Upper lobe of right lung (tissue), 1 donor: ENCODE measurements around the gene FATE1. TPM values are rescaled to one million over a fixed set of nuclear protein-coding genes. Genes with fewer than 3 reads are reported as not detected.

Source experiments
- ATAC-seq: fragments of 200-7000 bp; cut with Tn5 transposase; one replicate; pipeline ENCODE4 v1.9.1; 2020; ENCODE audit warnings: mild to moderate bottlenecking, moderate library complexity
- DNase-seq: peaks from one replicate; pipeline ENCODE4 v3.0.0-alpha.2; 2020
- H3K27ac ChIP-seq: fragments of 200-600 bp; one replicate; pipeline ENCODE4 v1.8.0; 2022
- H3K27me3 ChIP-seq: fragments of 200-600 bp; one replicate; pipeline ENCODE4 v1.8.0; 2022; ENCODE audit warnings: mild to moderate bottlenecking
- H3K36me3 ChIP-seq: fragments of 200-600 bp; one replicate; pipeline ENCODE4 v1.8.0; 2022
- H3K4me1 ChIP-seq: fragments of 200-600 bp; one replicate; pipeline ENCODE4 v1.8.0; 2022
- H3K4me3 ChIP-seq: fragments of 200-600 bp; one replicate; pipeline ENCODE4 v1.8.0; 2022; ENCODE audit warnings: mild to moderate bottlenecking
- H3K9me3 ChIP-seq: fragments of 200-600 bp; one replicate; pipeline ENCODE4 v1.8.0; 2022
- intact Hi-C: fragments of 100-400 bp; cut with DNase I; formaldehyde crosslinking; loops from one replicate; pipeline ENCODE4 v1.11.0; 2022
- total RNA-seq: library from RNA; stranded (reverse); fragmentation: NEBNext Ultra II Directional; extraction: Animal tissue kit (Norgen Biotek cat#: 25700); gene quantifications from one replicate; pipeline ENCODE4 v1.2.1, GENCODE V29; 2021
- TF ChIP-seq, protein P1 (sequence below): fragments of 200-600 bp; IDR thresholded peaks from one replicate; pipeline ENCODE4 v1.8.0; 2022; ENCODE audit warnings: antibody characterized with exemption
- donor health status: DM: no; HTN: yes; CAD: no; lungs with severe emphysema.

Gene FATE1
- total RNA-seq, 1 donor from 2014 or later: not detected

- no peaks in the 10 kb centered on the region for H3K9me3 ChIP-seq
- no peak overlapping the region for H3K4me3 ChIP-seq
- DNase-seq (no peak), ATAC-seq (no peak)
- intact Hi-C loops: no loop called here
- H3K36me3 ChIP-seq: no peaks in the 10 kb centered on the region
- H3K4me1 ChIP-seq: no peaks in the 10 kb centered on the region
- TF ChIP-seq, protein P1, sequence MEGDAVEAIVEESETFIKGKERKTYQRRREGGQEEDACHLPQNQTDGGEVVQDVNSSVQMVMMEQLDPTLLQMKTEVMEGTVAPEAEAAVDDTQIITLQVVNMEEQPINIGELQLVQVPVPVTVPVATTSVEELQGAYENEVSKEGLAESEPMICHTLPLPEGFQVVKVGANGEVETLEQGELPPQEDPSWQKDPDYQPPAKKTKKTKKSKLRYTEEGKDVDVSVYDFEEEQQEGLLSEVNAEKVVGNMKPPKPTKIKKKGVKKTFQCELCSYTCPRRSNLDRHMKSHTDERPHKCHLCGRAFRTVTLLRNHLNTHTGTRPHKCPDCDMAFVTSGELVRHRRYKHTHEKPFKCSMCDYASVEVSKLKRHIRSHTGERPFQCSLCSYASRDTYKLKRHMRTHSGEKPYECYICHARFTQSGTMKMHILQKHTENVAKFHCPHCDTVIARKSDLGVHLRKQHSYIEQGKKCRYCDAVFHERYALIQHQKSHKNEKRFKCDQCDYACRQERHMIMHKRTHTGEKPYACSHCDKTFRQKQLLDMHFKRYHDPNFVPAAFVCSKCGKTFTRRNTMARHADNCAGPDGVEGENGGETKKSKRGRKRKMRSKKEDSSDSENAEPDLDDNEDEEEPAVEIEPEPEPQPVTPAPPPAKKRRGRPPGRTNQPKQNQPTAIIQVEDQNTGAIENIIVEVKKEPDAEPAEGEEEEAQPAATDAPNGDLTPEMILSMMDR: no peak
- no peaks in the 10 kb centered on the region for H3K27me3 ChIP-seq
- H3K27ac ChIP-seq: no peak overlapping the region
These were observed 14.8 kb upstream of the FATE1 start for GRCh38 chrX:151701071-151701470.

DNA sequence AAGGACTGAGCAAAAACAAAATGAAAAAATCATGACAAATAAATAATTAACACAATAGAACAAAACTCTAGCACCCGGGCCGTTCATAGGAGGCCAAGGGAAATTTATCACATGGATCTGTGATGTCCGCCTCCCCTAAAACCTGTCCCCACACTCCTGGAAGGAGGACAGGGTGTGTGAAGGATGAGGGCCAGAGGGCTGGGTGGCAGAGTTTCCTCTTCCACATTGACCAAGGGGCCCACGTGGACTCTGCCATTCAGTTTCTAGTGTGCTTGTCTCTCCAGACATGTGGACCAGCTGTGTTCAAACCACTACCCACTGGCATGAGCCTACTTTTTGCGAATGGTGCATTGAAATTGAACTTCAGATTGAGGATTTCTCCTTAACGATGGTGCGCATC lies 14.3 kb upstream of the FATE1 start:
- Histone ChIP-seq H3K9me3 (no peaks in the 10 kb centered on the region), H3K36me3 (no peaks in the 10 kb centered on the region), H3K27me3 (no peaks in the 10 kb centered on the region), H3K4me3 (no peak overlapping the region), H3K27ac (no peak overlapping the region), H3K4me1 (no peaks in the 10 kb centered on the region)
- ATAC-seq: no peak
- no peak for DNase-seq
- TF ChIP-seq, protein P1: no peak
- intact Hi-C loops: no loop called here

DNA sequence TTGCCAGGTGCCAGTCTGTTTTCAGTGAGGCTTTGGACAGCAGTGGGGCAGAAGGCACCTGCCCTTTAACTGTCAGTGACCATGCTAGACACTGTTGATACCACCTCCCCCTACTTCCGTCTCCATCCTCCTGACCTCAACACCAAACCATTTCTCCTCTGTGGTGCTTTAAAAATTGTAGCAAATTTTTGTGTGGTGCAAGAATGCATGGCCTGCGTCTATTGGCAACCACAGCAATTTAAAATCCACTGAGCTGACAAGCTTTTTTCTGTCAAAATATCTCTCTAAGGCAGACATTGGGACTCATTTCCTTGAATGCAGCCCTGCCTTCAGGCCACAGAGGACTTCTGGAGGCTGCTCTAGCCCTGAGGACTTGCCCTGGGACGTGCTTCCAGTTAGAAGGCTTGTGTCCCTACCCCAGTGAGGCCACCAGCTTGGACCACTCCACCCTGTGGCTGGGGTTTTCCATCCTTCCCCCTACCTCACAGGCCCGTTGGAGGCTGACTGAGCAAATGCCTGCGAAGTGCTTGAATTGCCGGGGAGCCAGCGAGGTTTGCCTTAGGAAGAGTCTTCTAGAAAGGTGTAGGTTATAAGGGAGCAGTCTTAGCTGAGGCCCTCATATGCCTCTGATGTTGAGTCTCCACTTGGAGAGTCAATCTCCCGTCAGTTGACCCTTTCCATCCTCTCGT lies 13.7 kb upstream of the FATE1 start:
- intact Hi-C loops: no loop called here
- H3K9me3 ChIP-seq: no peaks in the 10 kb centered on the region
- H3K4me1 ChIP-seq: no peaks in the 10 kb centered on the region
- DNase-seq: no peak
- H3K4me3 ChIP-seq: no peak overlapping the region
- ATAC-seq: no peak
- TF ChIP-seq, protein P1: no peak
- H3K36me3 ChIP-seq: no peaks in the 10 kb centered on the region
- no peak overlapping the region for H3K27ac ChIP-seq
- H3K27me3 ChIP-seq: no peaks in the 10 kb centered on the region

GRCh38 chrX:151702741-151703340 lies 13.0 kb upstream of the FATE1 start:
- Histone ChIP-seq H3K27ac (no peak overlapping the region), H3K36me3 (no peaks in the 10 kb centered on the region), H3K4me3 (no peak overlapping the region), H3K9me3 (no peaks in the 10 kb centered on the region), H3K4me1 (no peaks in the 10 kb centered on the region), H3K27me3 (no peaks in the 10 kb centered on the region)
- DNase-seq (no peak), ATAC-seq (no peak)
- intact Hi-C loops: no loop called here
- TF ChIP-seq, protein P1: no peak

DNA sequence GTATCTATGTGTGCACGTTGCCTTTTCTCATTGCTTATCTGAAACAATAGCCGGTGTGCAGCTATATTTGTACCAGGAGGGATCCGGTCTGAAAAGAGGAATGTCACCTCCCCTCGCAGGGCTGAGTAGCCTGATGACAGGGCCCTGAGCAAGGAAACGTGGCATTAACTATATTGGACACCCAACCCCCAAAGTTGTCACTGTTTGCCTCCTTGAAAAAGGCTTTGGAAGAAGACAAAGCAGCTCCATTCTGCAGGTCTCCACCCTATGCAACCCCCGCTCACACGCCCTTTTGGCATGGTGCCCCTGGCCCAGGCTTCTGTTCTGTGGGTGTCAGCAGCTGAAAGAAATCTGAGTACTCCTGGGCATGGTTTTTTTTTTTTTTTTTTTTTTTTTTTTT lies 12.3 kb upstream of the FATE1 start:
- H3K27me3 ChIP-seq: no peaks in the 10 kb centered on the region
- no peak overlapping the region for H3K27ac ChIP-seq
- H3K4me3 ChIP-seq: no peak overlapping the region
- H3K4me1 ChIP-seq: no peaks in the 10 kb centered on the region
- intact Hi-C loops: no loop called here
- no peaks in the 10 kb centered on the region for H3K9me3 ChIP-seq
- TF ChIP-seq, protein P1: no peak
- no peaks in the 10 kb centered on the region for H3K36me3 ChIP-seq
- DNase-seq (no peak), ATAC-seq (no peak)
